Liver (tissue), 9 donors: ENCODE measurements around the gene RNASE12. TPM values are rescaled to one million over a fixed set of nuclear protein-coding genes. Genes with fewer than 3 reads are reported as not detected.

ENCODE experiments used
- DNase-seq: peaks from one replicate; pipeline ENCODE4 v3.0.0-alpha.2; 2017; ENCODE audit warnings: low spot score
- H3K27ac ChIP-seq, 2 donors: one replicate each; pipeline ENCODE4 v1.7.0; 2013; ENCODE audit warnings: inconsistent platforms in 2 of 2, low read length in 2 of 2, control low read depth in 1 of 2, low read depth in 1 of 2, mild to moderate bottlenecking in 1 of 2
- H3K27me3 ChIP-seq, 4 donors: one replicate each; pipeline versions ENCODE4 v1.6.1 to v1.7.0; 2013; ENCODE audit warnings: low read length in 3 of 4, inconsistent platforms in 1 of 4, mild to moderate bottlenecking in 1 of 4, moderate library complexity in 1 of 4; ENCODE audit not compliant: control insufficient read depth in 4 of 4, insufficient read depth in 4 of 4
- H3K36me3 ChIP-seq, 4 donors: one replicate each; pipeline versions ENCODE4 v1.6.1 to v1.7.0; 2013; ENCODE audit warnings: low read length in 3 of 4, mild to moderate bottlenecking in 3 of 4, low read depth in 1 of 4, moderate library complexity in 1 of 4; ENCODE audit not compliant: control insufficient read depth in 4 of 4, insufficient read depth in 3 of 4
- H3K4me1 ChIP-seq, 4 donors: one replicate each; pipeline versions ENCODE4 v1.6.1 to v1.7.0; 2013; ENCODE audit warnings: low read length in 3 of 4, mild to moderate bottlenecking in 3 of 4, moderate library complexity in 1 of 4; ENCODE audit not compliant: control insufficient read depth in 4 of 4, insufficient read depth in 4 of 4
- H3K4me3 ChIP-seq, 3 donors: one replicate each; pipeline versions ENCODE4 v1.6.1 to v1.7.0; 2013; ENCODE audit warnings: low read length in 3 of 3, control low read depth in 1 of 3, low read depth in 1 of 3, mild to moderate bottlenecking in 1 of 3
- H3K9ac ChIP-seq, 2 donors: one replicate each; pipeline ENCODE4 v1.7.0; 2013; ENCODE audit warnings: low read length in 2 of 2, mild to moderate bottlenecking in 2 of 2, moderate library complexity in 2 of 2, control low read depth in 1 of 2, low read depth in 1 of 2
- H3K9me3 ChIP-seq, 4 donors: one replicate each; pipeline versions ENCODE4 v1.6.1 to v1.7.0; 2013; ENCODE audit warnings: low read length in 3 of 4; ENCODE audit not compliant: control insufficient read depth in 4 of 4
- ATF3 ChIP-seq: IDR thresholded peaks from 2 replicates; pipeline ENCODE4 v1.6.1; 2016; ENCODE audit warnings: antibody characterized with exemption
- CTCF ChIP-seq: fragments of 150-350 bp; IDR thresholded peaks from 2 replicates; pipeline ENCODE4 v1.5.1; 2017; ENCODE audit warnings: improper control_type of control experiment, low read depth, low read length; ENCODE audit not compliant: missing input control
- EGR1 ChIP-seq, 2 donors: IDR thresholded peaks; 2 replicates each; pipeline ENCODE4 v1.6.1; 2016 to 2018; ENCODE audit warnings: antibody characterized with exemption in 2 of 2, low read depth in 2 of 2
- FOXA1 ChIP-seq: IDR thresholded peaks from 2 replicates; pipeline ENCODE4 v1.6.1; 2016; ENCODE audit warnings: antibody characterized with exemption
- FOXA2 ChIP-seq: IDR thresholded peaks from 2 replicates; pipeline ENCODE4 v1.6.1; 2016; ENCODE audit warnings: antibody characterized with exemption
- GABPA ChIP-seq, 2 donors: IDR thresholded peaks in 1 of 2; conservative IDR thresholded peaks in 1 of 2; 2 replicates each; pipeline ENCODE4 v1.6.1; 2016; ENCODE audit warnings: antibody characterized with exemption in 2 of 2, mild to moderate bottlenecking in 1 of 2, moderate library complexity in 1 of 2
- HNF4A ChIP-seq, 2 donors: conservative IDR thresholded peaks; 2 replicates each; pipeline ENCODE4 v1.6.1; 2016; ENCODE audit warnings: antibody characterized with exemption in 2 of 2, mild to moderate bottlenecking in 2 of 2
- HNF4G ChIP-seq: IDR thresholded peaks from 2 replicates; pipeline ENCODE4 v1.6.1; 2016; ENCODE audit warnings: antibody characterized with exemption
- JUND ChIP-seq, 2 donors: IDR thresholded peaks; 2 replicates each; pipeline ENCODE4 v1.6.1; 2016; ENCODE audit warnings: antibody characterized with exemption in 2 of 2
- MAX ChIP-seq: IDR thresholded peaks from 2 replicates; pipeline ENCODE4 v1.6.1; 2016; ENCODE audit warnings: antibody characterized with exemption
- NR2F2 ChIP-seq: IDR thresholded peaks from 2 replicates; pipeline ENCODE4 v1.6.1; 2016; ENCODE audit warnings: antibody characterized with exemption
- RAD21 ChIP-seq, 2 donors: IDR thresholded peaks; 2 replicates each; pipeline ENCODE4 v1.6.1; 2016; ENCODE audit warnings: antibody characterized with exemption in 2 of 2, mild to moderate bottlenecking in 2 of 2
- REST ChIP-seq: IDR thresholded peaks from 2 replicates; pipeline ENCODE4 v1.6.1; 2016; ENCODE audit warnings: antibody characterized with exemption, mild to moderate bottlenecking
- RXRA ChIP-seq, 2 donors: IDR thresholded peaks; 2 replicates each; pipeline ENCODE4 v1.6.1; 2017 to 2018; ENCODE audit warnings: antibody characterized with exemption in 2 of 2, mild to moderate bottlenecking in 1 of 2
- TAF1 ChIP-seq: conservative IDR thresholded peaks from 2 replicates; pipeline ENCODE4 v1.6.1; 2016; ENCODE audit warnings: antibody characterized with exemption, mild to moderate bottlenecking
- WGBS: extraction: QIAGEN DNeasy Blood & Tissue Kit; methylation state at CpG from one replicate; pipeline ENCODE4 v1.1.7; 2013; 5-methylcytosine and 5-hydroxymethylcytosine counted together
- polyA plus RNA-seq, 2 donors: library from polyadenylated mRNA; stranded (reverse) in 1 of 2; unstranded in 1 of 2; fragments of 200-250 nt in 1 of 2; fragments of >200 nt in 1 of 2; fragmentation: Nextera tagmentation in 1 of 2; extraction: Ambion mirVana in 1 of 2; gene quantifications; one replicate each; pipeline versions ENCODE4 v1.2.1 to v1.2.3, GENCODE V29; 2013 to 2015
- total RNA-seq, 2 donors: library from RNA; depleted of rRNA; stranded (reverse); fragments of >200 nt; gene quantifications; one replicate each; pipeline ENCODE4 v1.2.3, GENCODE V29; 2014
- donor health status: healthy.
- donor health status: healthy.
- donor health status: healthy.
- donor health status: healthy.
- donor health status: healthy.

Gene RNASE12
- total and polyA plus RNA-seq, 4 donors = not detected

GRCh38 chr14:20559461-20559904 lies 31.7 kb downstream of the RNASE12 start (continued):
- TF ChIP-seq CTCF (no peak), HNF4G (no peak)

GRCh38 chr14:20557212-20557542 lies 34.0 kb downstream of the RNASE12 start:
- no peaks in the 10 kb centered on the region for H3K4me1 ChIP-seq
- H3K27me3 ChIP-seq = no peaks in the 10 kb centered on the region
- DNase-seq = no peak
- no peaks in the 10 kb centered on the region for H3K36me3 ChIP-seq
- H3K9me3 ChIP-seq = no peaks in the 10 kb centered on the region
- H3K9ac ChIP-seq = no peak overlapping the region
- H3K4me3 ChIP-seq = no peak overlapping the region
- H3K27ac ChIP-seq = no peak overlapping the region
- TF ChIP-seq EGR1 (IDR thresholded peaks at IDR 0.05; ENCODE audit: low read depth in 2 of 2) (no peak), ATF3 (no peak), REST (no peak), CTCF (no peak), TAF1 (no peak), MAX (no peak), FOXA2 (no peak), HNF4A (conservative IDR thresholded peaks at IDR 0.05) (no peak), RXRA (IDR thresholded peaks at IDR 0.05) (no peak), NR2F2 (no peak), RAD21 (IDR thresholded peaks at IDR 0.05) (no peak), FOXA1 (no peak), JUND (IDR thresholded peaks at IDR 0.05) (no peak), GABPA (IDR thresholded peaks at IDR 0.05 in 1 of 2, conservative IDR thresholded peaks at IDR 0.05 in 1 of 2) (no peak)
- WGBS = 60% methylated on average over 2 of the region's 2 CpGs
